Neutrophil (primary cell): ENCODE data around the gene ARHGAP45.

Experiments
- H3K27ac ChIP-seq: fragments of 200-600 bp; sonication (generic); 2 replicates; pipeline ENCODE4 v1.5.1; 2016; ENCODE audit warnings: mild to moderate bottlenecking, moderate library complexity
- H3K27me3 ChIP-seq: fragments of 200-600 bp; sonication (generic); 2 replicates; pipeline ENCODE4 v1.6.0; 2016; ENCODE audit warnings: mild to moderate bottlenecking
- H3K36me3 ChIP-seq: fragments of 200-600 bp; sonication (generic); 2 replicates; pipeline ENCODE4 v1.5.1; 2017
- H3K4me1 ChIP-seq, 2 experiments: fragments of 200-600 bp in 1 of 2; sonication (generic) in 1 of 2; 1 replicate in 1 of 2; 2 replicates in 1 of 2; pipeline versions ENCODE4 v1.5.1 to v1.6.1; 2013 to 2016; ENCODE audit warnings: low read depth in 1 of 2, low read length in 1 of 2, mild to moderate bottlenecking in 1 of 2, moderate library complexity in 1 of 2; ENCODE audit not compliant: control insufficient read depth in 1 of 2, insufficient read depth in 1 of 2
- H3K4me3 ChIP-seq, 2 experiments: fragments of 200-600 bp in 1 of 2; sonication (generic) in 1 of 2; 1 replicate in 1 of 2; 2 replicates in 1 of 2; pipeline ENCODE4 v1.5.1; 2013 to 2016; ENCODE audit warnings: low read depth in 1 of 2, low read length in 1 of 2, mild to moderate bottlenecking in 1 of 2, moderate library complexity in 1 of 2
- H3K9me3 ChIP-seq: fragments of 200-600 bp; sonication (generic); 2 replicates; pipeline ENCODE4 v1.5.1; 2016
- CTCF ChIP-seq: fragments of 200-600 bp; sonication (generic); IDR thresholded peaks from 2 replicates; pipeline ENCODE4 v1.5.1; 2016; ENCODE audit warnings: antibody characterized with exemption

The ARHGAP45 gene

GRCh38 chr19:1108291-1109031 is 41.5 kb downstream of the ARHGAP45 start:
- H3K36me3 ChIP-seq = peaks cover 75% of the 10 kb centered on the region
- no peaks in the 10 kb centered on the region for H3K27me3 ChIP-seq
- no peak overlapping the region for H3K4me3 ChIP-seq
- no peak overlapping the region for H3K27ac ChIP-seq
- H3K9me3 ChIP-seq = no peaks in the 10 kb centered on the region
- H3K4me1 ChIP-seq = peaks cover 28 to 39% of the 10 kb centered on the region in 2 experiments
- no peak for TF ChIP-seq CTCF

- H3K27ac ChIP-seq = no peak overlapping the region
- H3K36me3 ChIP-seq = peaks cover 82% of the 10 kb centered on the region
- H3K4me1 ChIP-seq = peaks cover 32 to 40% of the 10 kb centered on the region in 2 experiments
- H3K4me3 ChIP-seq = no peak overlapping the region
- H3K9me3 ChIP-seq = no peaks in the 10 kb centered on the region
- no peak for TF ChIP-seq CTCF
- H3K27me3 ChIP-seq = no peaks in the 10 kb centered on the region
These were observed 42.1 kb downstream of the ARHGAP45 start for GRCh38 chr19:1109032-1109551.

GRCh38 chr19:1109697-1110671 is 43.0 kb downstream of the ARHGAP45 start:
- no peak for TF ChIP-seq CTCF

GRCh38 chr19:1110809-1111640 is 44.1 kb downstream of the ARHGAP45 start:
- Histone ChIP-seq H3K4me3 (no peak overlapping the region), H3K4me1 (peaks cover 19 to 24% of the 10 kb centered on the region in 2 experiments), H3K27me3 (no peaks in the 10 kb centered on the region), H3K9me3 (no peaks in the 10 kb centered on the region), H3K36me3 (peaks cover 100% of the 10 kb centered on the region), H3K27ac (peak overlapping the region; percentile 13)
- no peak for TF ChIP-seq CTCF

More at GRCh38 chr19:1109697-1110671, 43.0 kb downstream of the ARHGAP45 start:
- no peak overlapping the region for H3K4me3 ChIP-seq
- H3K9me3 ChIP-seq = no peaks in the 10 kb centered on the region
- no peaks in the 10 kb centered on the region for H3K27me3 ChIP-seq
- peaks cover 90% of the 10 kb centered on the region for H3K36me3 ChIP-seq
- H3K4me1 ChIP-seq = peaks cover 29 to 34% of the 10 kb centered on the region in 2 experiments
- H3K27ac ChIP-seq = no peak overlapping the region
